H9 (cell line): ENCODE data around the gene DLG2. TPM values are rescaled to one million over a fixed set of nuclear protein-coding genes. Genes with fewer than 3 reads are reported as not detected.

Source experiments
- DNase-seq: peaks from one replicate; pipeline ENCODE4 v3.0.0-alpha.2; 2017
- H2AFZ ChIP-seq: one replicate; pipeline ENCODE4 v1.6.1; 2013; ENCODE audit warnings: mild to moderate bottlenecking, low read length, control low read depth, moderate library complexity
- H2AK5ac ChIP-seq: 2 replicates; pipeline ENCODE4 v1.6.1; 2013; ENCODE audit warnings: low read length, control low read depth, mixed read lengths; ENCODE audit not compliant: insufficient read length
- H2BK120ac ChIP-seq: one replicate; pipeline ENCODE4 v1.6.1; 2013; ENCODE audit warnings: low read depth, mild to moderate bottlenecking, low read length, control low read depth, inconsistent platforms; ENCODE audit not compliant: poor library complexity, severe bottlenecking
- H2BK12ac ChIP-seq: 2 replicates; pipeline ENCODE4 v1.6.1; 2013; ENCODE audit warnings: low read length, control low read depth, mixed read lengths, low read depth; ENCODE audit not compliant: insufficient read length
- H2BK15ac ChIP-seq: 2 replicates; pipeline ENCODE4 v1.6.1; 2013; ENCODE audit warnings: low read depth, low read length, control low read depth
- H2BK20ac ChIP-seq: one replicate; pipeline ENCODE4 v1.6.1; 2013; ENCODE audit warnings: low read depth, mild to moderate bottlenecking, low read length, control low read depth, inconsistent platforms; ENCODE audit not compliant: poor library complexity, severe bottlenecking
- H2BK5ac ChIP-seq: 2 replicates; pipeline ENCODE4 v1.6.1; 2013; ENCODE audit warnings: low read length, control low read depth, mixed read lengths; ENCODE audit not compliant: insufficient read length
- H3K14ac ChIP-seq: 2 replicates; pipeline ENCODE4 v1.6.1; 2013; ENCODE audit warnings: low read length, control low read depth; ENCODE audit not compliant: insufficient read depth
- H3K18ac ChIP-seq: 2 replicates; pipeline ENCODE4 v1.6.1; 2013; ENCODE audit warnings: low read depth, mild to moderate bottlenecking, mixed read lengths, low read length, control low read depth; ENCODE audit not compliant: insufficient read length
- H3K23ac ChIP-seq: 2 replicates; pipeline ENCODE4 v1.6.1; 2013; ENCODE audit warnings: low read length, control low read depth, mixed read lengths, low read depth; ENCODE audit not compliant: insufficient read length
- H3K23me2 ChIP-seq: 2 replicates; pipeline ENCODE4 v1.6.1; 2013; ENCODE audit warnings: low read depth, mild to moderate bottlenecking, mixed read lengths, low read length, control low read depth; ENCODE audit not compliant: insufficient read length, poor library complexity, severe bottlenecking
- H3K27ac ChIP-seq: 2 replicates; pipeline ENCODE4 v1.5.1; 2013; ENCODE audit warnings: low read length, control low read depth, mixed read lengths, low read depth; ENCODE audit not compliant: insufficient read length
- H3K27me3 ChIP-seq: 2 replicates; pipeline ENCODE4 v1.6.1; 2013; ENCODE audit warnings: low read length, control low read depth, inconsistent platforms; ENCODE audit not compliant: insufficient read depth
- H3K4ac ChIP-seq: 2 replicates; pipeline ENCODE4 v1.6.1; 2013; ENCODE audit warnings: low read depth, mild to moderate bottlenecking, control low read depth, inconsistent platforms, low read length, moderate library complexity
- H3K4me1 ChIP-seq: 2 replicates; pipeline ENCODE4 v1.6.1; 2013; ENCODE audit warnings: low read length, control low read depth, inconsistent platforms; ENCODE audit not compliant: insufficient read depth
- H3K4me2 ChIP-seq: 2 replicates; pipeline ENCODE4 v1.6.1; 2013; ENCODE audit warnings: low read length, control low read depth, mixed read lengths; ENCODE audit not compliant: insufficient read length, insufficient read depth
- H3K56ac ChIP-seq: 2 replicates; pipeline ENCODE4 v1.6.1; 2013; ENCODE audit warnings: low read depth, mild to moderate bottlenecking, mixed read lengths, low read length, control low read depth; ENCODE audit not compliant: insufficient read length
- H3K79me1 ChIP-seq: 2 replicates; pipeline ENCODE4 v1.6.1; 2013; ENCODE audit warnings: low read depth, mild to moderate bottlenecking, moderate library complexity, low read length, control low read depth, inconsistent platforms; ENCODE audit not compliant: insufficient read depth, poor library complexity, severe bottlenecking
- H3K79me2 ChIP-seq: 2 replicates; pipeline ENCODE4 v1.6.1; 2013; ENCODE audit warnings: low read length, control low read depth, inconsistent platforms; ENCODE audit not compliant: insufficient read depth
- H3K9ac ChIP-seq: 2 replicates; pipeline ENCODE4 v1.6.1; 2013; ENCODE audit warnings: low read length, control low read depth, mixed read lengths; ENCODE audit not compliant: insufficient read length; ENCODE audit errors: extremely low read depth
- H3K9me3 ChIP-seq: one replicate; pipeline ENCODE4 v1.6.1; 2013; ENCODE audit warnings: low read depth, low read length, inconsistent platforms; ENCODE audit not compliant: control insufficient read depth
- H3T11ph ChIP-seq: one replicate; pipeline ENCODE4 v1.6.1; 2013; ENCODE audit warnings: mild to moderate bottlenecking, low read length, control low read depth, inconsistent platforms
- H4K20me1 ChIP-seq: one replicate; pipeline ENCODE4 v1.6.1; 2013; ENCODE audit not compliant: control insufficient read depth, insufficient read length, insufficient read depth
- H4K5ac ChIP-seq: 2 replicates; pipeline ENCODE4 v1.6.1; 2013; ENCODE audit warnings: low read depth, mild to moderate bottlenecking, mixed read lengths, low read length, control low read depth; ENCODE audit not compliant: insufficient read length
- H4K8ac ChIP-seq: replicated peaks from 2 replicates; pipeline ENCODE4 v1.6.1; 2013; ENCODE audit warnings: low read length, control low read depth, mixed read lengths, low read depth; ENCODE audit not compliant: insufficient read length
- H4K91ac ChIP-seq: 2 replicates; pipeline ENCODE4 v1.6.1; 2013; ENCODE audit warnings: low read depth, mild to moderate bottlenecking, moderate library complexity, mixed read lengths, low read length, control low read depth; ENCODE audit not compliant: insufficient read length
- H3K27ac Mint-ChIP-seq, 3 experiments: 2 replicates in 2 of 3; 3 replicates in 1 of 3; pipeline ENCODE4 v1.8.0; 2020 to 2021; ENCODE audit warnings: mixed read lengths in 3 of 3, mild to moderate bottlenecking in 1 of 3, moderate library complexity in 1 of 3
- H3K27me3 Mint-ChIP-seq: 2 replicates; pipeline ENCODE4 v1.8.0; 2021; ENCODE audit warnings: low read depth, mild to moderate bottlenecking, moderate library complexity, mixed read lengths
- H3K36me3 Mint-ChIP-seq, 3 experiments: 2 replicates in 2 of 3; 3 replicates in 1 of 3; pipeline ENCODE4 v1.8.0; 2020 to 2021; ENCODE audit warnings: low read depth in 3 of 3, mixed read lengths in 3 of 3; ENCODE audit not compliant: insufficient read depth in 1 of 3
- H3K4me1 Mint-ChIP-seq, 2 experiments: 2 replicates each; pipeline ENCODE4 v1.8.0; 2020; ENCODE audit warnings: mixed read lengths in 2 of 2
- H3K4me3 Mint-ChIP-seq, 2 experiments: 2 replicates in 1 of 2; 3 replicates in 1 of 2; pipeline ENCODE4 v1.8.0; 2020 to 2021; ENCODE audit warnings: mild to moderate bottlenecking in 2 of 2, mixed read lengths in 2 of 2, moderate library complexity in 1 of 2
- H3K9me3 Mint-ChIP-seq, 2 experiments: 2 replicates in 1 of 2; 3 replicates in 1 of 2; pipeline ENCODE4 v1.8.0; 2020; ENCODE audit warnings: mild to moderate bottlenecking in 2 of 2, mixed read lengths in 2 of 2, moderate library complexity in 1 of 2
- WGBS: extraction: QIAGEN DNeasy Blood & Tissue Kit; methylation state at CpG from one replicate; pipeline ENCODE4 v1.1.7; 2013; ENCODE audit warnings: missing lambda C conversion rate, low lambda C conversion rate, mixed read lengths; ENCODE audit not compliant: insufficient read length; ENCODE audit errors: extremely low coverage; 5-methylcytosine and 5-hydroxymethylcytosine counted together
- total RNA-seq: library from RNA; stranded (reverse); gene quantifications from 2 replicates; pipeline ENCODE4 v1.2.1, GENCODE V29; 2021
- TF ChIP-seq, protein P1 (sequence below): fragments of 200-600 bp; sonication (generic); conservative IDR thresholded peaks from 3 replicates; pipeline ENCODE4 v1.8.0; 2021; ENCODE audit warnings: antibody characterized with exemption, mild to moderate bottlenecking

The DLG2 gene
- total RNA-seq, 1 experiment from 2014 or later = 8.0 TPM

DNA sequence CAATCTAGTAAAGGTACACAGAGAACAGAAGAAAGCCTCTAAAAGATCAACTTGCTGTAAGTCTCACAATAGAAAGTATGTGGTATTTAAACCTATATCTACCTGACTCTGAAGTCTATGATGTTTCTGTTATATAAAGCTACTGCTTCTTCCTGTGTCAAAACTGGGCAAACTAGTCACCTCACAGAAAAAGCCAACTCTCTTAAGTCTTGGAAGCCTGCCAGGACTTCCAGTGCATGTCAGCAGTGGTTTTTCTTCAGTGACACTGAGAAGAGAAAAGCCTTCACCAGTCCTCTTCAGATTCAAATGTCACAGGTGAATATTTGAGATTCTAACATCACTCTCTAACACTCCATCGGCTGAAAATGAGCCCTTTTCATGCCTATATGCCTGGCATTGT lies 808.0 kb downstream of the DLG2 start:
- no peak overlapping the region for H2BK20ac ChIP-seq
- H3K9me3 ChIP-seq = no peaks in the 10 kb centered on the region
- no peaks in the 10 kb centered on the region for H3K79me1 ChIP-seq
- Mint-ChIP-seq H3K4me3 (no peak overlapping the region), H3K36me3 (no peaks in the 10 kb centered on the region), H3K4me1 (peaks cover 6 to 7% of the 10 kb centered on the region in 2 experiments), H3K9me3 (no peaks in the 10 kb centered on the region), H3K27me3 (no peaks in the 10 kb centered on the region), H3K27ac (peak overlapping the region in 1 of 3 experiments; percentile 30; a peak in 1 of 7 replicates)
- H3T11ph ChIP-seq = no peak overlapping the region
- no peak overlapping the region for H2BK120ac ChIP-seq
- no peak overlapping the region for H2BK12ac ChIP-seq
- no peak overlapping the region for H3K4me2 ChIP-seq
- H3K4ac ChIP-seq = no peak overlapping the region
- no peaks in the 10 kb centered on the region for H3K27me3 ChIP-seq
- H3K23ac ChIP-seq = no peak overlapping the region
- H4K8ac ChIP-seq = no peak overlapping the region
- H4K20me1 ChIP-seq = no peaks in the 10 kb centered on the region
- no peaks in the 10 kb centered on the region for H3K4me1 ChIP-seq
- DNase-seq = no peak
- H3K14ac ChIP-seq = no peak overlapping the region
- TF ChIP-seq, protein P1, sequence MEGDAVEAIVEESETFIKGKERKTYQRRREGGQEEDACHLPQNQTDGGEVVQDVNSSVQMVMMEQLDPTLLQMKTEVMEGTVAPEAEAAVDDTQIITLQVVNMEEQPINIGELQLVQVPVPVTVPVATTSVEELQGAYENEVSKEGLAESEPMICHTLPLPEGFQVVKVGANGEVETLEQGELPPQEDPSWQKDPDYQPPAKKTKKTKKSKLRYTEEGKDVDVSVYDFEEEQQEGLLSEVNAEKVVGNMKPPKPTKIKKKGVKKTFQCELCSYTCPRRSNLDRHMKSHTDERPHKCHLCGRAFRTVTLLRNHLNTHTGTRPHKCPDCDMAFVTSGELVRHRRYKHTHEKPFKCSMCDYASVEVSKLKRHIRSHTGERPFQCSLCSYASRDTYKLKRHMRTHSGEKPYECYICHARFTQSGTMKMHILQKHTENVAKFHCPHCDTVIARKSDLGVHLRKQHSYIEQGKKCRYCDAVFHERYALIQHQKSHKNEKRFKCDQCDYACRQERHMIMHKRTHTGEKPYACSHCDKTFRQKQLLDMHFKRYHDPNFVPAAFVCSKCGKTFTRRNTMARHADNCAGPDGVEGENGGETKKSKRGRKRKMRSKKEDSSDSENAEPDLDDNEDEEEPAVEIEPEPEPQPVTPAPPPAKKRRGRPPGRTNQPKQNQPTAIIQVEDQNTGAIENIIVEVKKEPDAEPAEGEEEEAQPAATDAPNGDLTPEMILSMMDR = no peak
- no peak overlapping the region for H2BK15ac ChIP-seq
- H3K23me2 ChIP-seq = no peaks in the 10 kb centered on the region
- H2AK5ac ChIP-seq = no peak overlapping the region
- no peak overlapping the region for H3K27ac ChIP-seq
- no CpG with 5 or more reads among the region's 1 CpG for WGBS
- H2AFZ ChIP-seq = no peak overlapping the region
- H3K18ac ChIP-seq = no peak overlapping the region
- no peak overlapping the region for H3K9ac ChIP-seq
- no peak overlapping the region for H2BK5ac ChIP-seq
- no peak overlapping the region for H3K56ac ChIP-seq
- no peak overlapping the region for H4K91ac ChIP-seq
- no peak overlapping the region for H4K5ac ChIP-seq
- no peaks in the 10 kb centered on the region for H3K79me2 ChIP-seq
